AG09319 (cell line): ENCODE results near the gene PREPL.
"Not testable (repeated sequence)": the region's sequence is repeated elsewhere in the genome, so short reads cannot be mapped to it uniquely, and the experiment has no call there.

Experiments used
- DNase-seq: peaks from one replicate; pipeline ENCODE4 v3.0.0-alpha.2; 2010; ENCODE audit warnings: low read depth; ENCODE audit errors: extremely low read depth
- CTCF ChIP-seq: IDR thresholded peaks from 2 replicates; pipeline ENCODE4 v1.5.1; 2011; ENCODE audit warnings: low read depth, mild to moderate bottlenecking, inconsistent platforms, low read length, moderate library complexity

PREPL gene

GRCh38 chr2:44314362-44314761 is 46.9 kb downstream of the PREPL start:
- no peak for TF ChIP-seq CTCF
- no peak for DNase-seq

- no peak for TF ChIP-seq CTCF
- no peak for DNase-seq
These were observed 51.0 kb downstream of the PREPL start for GRCh38 chr2:44310287-44310686.

GRCh38 chr2:44305882-44306281 is 55.4 kb downstream of the PREPL start:
- no peak for TF ChIP-seq CTCF
- DNase-seq, result no peak

GRCh38 chr2:44304258-44304657 is 57.0 kb downstream of the PREPL start:
- DNase-seq, result no peak
- TF ChIP-seq CTCF, result no peak

GRCh38 chr2:44303766-44304165 is 57.5 kb downstream of the PREPL start:
- DNase-seq, result not testable (repeated sequence)

GRCh38 chr2:44301111-44301510 is 60.2 kb downstream of the PREPL start:
- no peak for DNase-seq
- TF ChIP-seq CTCF, result no peak

GRCh38 chr2:44299635-44300034 is 61.7 kb downstream of the PREPL start:
- no peak for DNase-seq
- TF ChIP-seq CTCF, result no peak

- TF ChIP-seq CTCF, result no peak
These were observed 63.9 kb downstream of the PREPL start for GRCh38 chr2:44297431-44297830.

More at GRCh38 chr2:44297431-44297830, 63.9 kb downstream of the PREPL start:
- DNase-seq, result no peak
